Suppressor macrophage (primary cell): Measurements from ENCODE around the gene KHDC1.
"Not testable (repeated sequence)": the region's sequence is repeated elsewhere in the genome, so short reads cannot be mapped to it uniquely, and the experiment has no call there.

Source experiments
- DNase-seq, 4 experiments: peaks; one replicate each; pipeline ENCODE4 v3.0.0-alpha.2; 2020 to 2022

Gene KHDC1

DNA sequence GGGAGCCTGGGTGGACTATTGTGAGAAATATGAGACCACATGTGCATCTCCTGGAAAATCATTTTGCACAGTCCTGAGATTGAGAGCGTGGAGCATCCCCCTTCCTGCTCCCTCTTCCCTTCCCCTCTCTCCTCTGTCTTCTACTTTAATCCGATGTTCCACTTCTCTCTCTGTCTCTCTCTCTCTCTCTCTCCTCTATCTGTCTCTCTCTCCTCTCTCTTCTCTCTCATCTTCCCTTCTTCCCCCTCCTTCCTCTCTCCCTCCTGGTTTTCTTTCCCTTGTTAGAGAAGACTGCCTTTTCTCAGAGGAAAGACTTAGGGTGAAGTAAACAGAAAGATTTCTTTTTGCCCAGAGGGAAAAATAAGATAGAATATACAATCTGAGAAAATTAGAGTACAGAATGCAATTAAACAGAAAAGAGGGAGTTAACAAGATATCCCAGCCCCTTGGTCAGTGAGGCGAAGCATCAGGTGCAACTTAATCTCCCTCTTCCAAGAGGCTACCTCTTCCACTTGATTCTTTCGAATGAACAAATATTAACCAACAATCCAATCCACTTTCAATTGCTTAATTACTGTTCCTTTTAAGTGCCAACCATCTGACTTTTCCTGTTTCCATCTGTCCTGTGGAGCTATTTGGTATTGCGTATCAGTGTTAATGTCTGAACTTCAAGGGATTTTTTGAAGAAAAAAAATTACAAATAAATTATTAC lies 14.6 kb downstream of the KHDC1 start:
- no peak for DNase-seq

DNA sequence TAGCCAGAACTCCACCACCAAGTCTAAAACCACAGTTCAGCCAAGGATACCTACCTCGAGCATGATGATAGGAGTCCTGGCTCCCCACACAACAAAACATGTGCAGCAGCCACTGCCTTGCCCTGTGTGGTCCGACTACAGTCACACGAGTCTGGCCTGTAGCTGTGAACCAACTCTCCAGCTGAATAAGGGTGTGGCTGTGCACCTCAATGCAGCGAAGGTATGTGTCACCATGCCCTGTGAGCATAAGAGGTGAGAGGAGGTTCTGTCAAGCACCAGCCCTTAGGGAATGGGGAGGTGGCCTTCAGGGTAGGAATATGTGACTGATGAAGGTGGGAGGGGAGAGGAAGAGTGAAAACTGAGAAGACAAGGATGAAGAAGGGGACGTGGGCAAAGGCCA lies 21.0 kb downstream of the KHDC1 start:
- DNase-seq, result no peak

DNA sequence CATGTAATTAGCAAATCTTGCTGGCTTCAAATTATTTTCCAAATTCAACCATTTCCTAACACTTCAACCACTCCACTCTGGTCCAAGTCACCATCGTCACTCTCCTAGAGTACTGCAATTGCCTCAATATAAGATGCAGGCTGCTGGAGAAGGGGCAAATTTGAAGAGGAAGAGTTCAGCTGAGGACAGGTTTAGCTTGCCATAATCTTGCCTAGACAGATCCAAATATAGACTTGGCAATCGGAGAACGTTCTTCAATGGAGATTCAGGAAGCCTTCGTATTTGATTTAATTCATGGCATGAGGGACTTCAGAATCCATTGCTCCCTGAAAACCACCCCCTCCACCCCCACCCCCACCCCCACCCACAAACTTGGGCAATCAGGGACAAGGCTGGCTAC lies 22.3 kb downstream of the KHDC1 start:
- DNase-seq, result no peak

- DNase-seq, result peak in 2 of 4 experiments; percentile 3 to 14
Measured at GRCh38 chr6:73236144-73236750, 26.7 kb downstream of the KHDC1 start.

- peak in 2 of 4 experiments; percentile 6 to 17 for DNase-seq
Measured at GRCh38 chr6:73234733-73235132, 28.3 kb downstream of the KHDC1 start.

DNA sequence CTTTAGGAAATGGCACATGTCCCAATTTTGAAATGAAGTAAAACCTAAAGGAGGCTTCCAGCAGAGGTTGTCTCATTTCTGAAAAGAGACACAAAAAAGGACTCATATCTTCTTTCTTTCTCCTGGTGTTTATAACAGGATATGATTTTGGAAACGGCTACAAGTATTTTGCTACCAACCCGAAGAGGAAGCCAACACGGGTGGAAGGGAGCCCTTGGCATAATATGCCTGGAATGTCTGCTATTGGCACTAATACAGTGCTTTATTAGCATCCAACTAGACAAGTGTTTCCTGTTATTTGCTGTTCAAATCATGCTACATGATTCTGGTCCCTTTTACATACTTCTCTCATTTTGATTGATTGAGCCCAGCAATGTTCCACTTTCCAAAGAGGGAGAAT lies 29.0 kb downstream of the KHDC1 start:
- DNase-seq, result not testable (repeated sequence)

DNA sequence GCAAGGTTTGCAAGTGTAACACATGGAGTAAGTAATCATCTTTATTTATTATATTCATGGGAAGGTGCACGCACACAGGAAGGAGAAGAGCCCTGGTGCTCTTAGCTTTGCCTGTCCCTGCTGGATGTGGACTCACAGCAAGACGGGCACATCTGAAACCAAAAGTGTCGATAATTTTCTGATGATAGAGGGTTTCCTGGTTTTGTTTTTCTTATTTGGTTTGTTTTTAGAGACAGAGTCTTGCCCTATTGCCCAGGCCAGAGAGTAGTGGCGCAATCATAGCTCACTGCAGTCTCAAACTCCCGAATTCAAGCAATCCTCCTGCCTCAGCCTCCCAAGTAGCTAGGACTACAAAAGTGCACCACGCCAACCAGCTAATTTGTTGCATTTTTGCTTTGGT lies 29.9 kb downstream of the KHDC1 start:
- DNase-seq, result no peak

- peak; percentile 52 to 86 (median 66) for DNase-seq
Measured at GRCh38 chr6:73231986-73232391, 31.0 kb downstream of the KHDC1 start.

GRCh38 chr6:73227606-73228255 lies 35.3 kb downstream of the KHDC1 start:
- DNase-seq, result no peak

DNA sequence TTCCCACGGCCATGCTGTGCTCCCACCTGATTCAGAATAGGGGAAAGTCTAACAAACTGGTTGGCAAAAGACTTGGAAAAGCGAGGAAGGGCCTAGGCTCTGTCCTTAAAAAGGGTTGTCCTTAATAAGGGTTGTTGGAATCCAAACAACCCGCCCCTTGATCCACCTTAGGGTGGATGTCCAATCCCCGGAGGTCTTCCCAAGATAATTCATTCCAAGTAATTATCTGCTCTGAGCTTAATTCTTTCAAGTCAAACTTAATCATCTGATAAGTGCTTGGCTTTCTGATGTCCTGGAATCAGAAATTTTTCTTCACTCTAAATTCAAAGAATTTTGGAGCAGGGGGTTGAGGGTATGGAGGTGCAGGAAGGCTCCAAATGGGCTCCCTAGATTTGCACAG lies 37.6 kb downstream of the KHDC1 start, which contains the start of gene KHDC1L:
Gene KHDC1L (minus strand): TSS at position 101 of the 400 bp plus-strand sequence. CDS start 88 bp downstream, at position 13.
- no peak for DNase-seq

DNA sequence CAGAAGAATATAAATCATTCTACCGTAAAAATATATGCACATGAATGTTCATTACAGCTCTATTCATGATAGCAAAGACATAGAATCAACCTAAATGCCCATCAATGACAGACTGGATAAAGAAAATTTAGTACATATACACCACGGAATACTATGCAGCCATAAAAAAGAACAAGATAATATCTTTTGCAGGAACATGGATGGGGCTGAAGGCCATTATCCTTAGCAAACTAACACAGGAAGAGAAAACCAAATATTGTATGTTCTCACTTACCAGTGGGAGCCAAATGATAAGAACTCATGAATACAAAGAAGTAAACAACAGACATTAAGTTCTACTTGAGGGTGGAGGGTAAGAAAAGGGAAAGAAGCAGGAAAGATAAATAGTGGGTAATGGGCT lies 46.1 kb downstream of the KHDC1 start:
- DNase-seq, result no peak

DNA sequence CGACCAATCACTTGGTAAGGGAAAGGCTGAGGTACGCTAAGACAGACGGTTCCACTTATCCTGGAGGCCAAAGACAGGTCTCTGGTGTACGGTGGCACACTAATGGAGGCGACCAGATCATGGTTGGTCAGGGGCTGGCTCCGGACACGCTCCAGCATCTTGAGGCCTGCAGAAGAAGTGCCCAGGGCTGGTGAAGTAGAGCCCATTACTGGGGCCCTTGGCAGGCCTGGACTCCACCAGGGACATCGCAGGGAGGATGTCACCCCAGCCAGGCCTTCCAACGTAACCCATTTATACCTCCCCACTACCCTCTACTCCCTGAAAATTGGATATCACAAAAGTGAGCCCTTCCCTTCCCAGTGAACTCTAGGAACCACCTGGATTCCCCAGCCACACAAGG lies 53.9 kb downstream of the KHDC1 start:
- no peak for DNase-seq

DNA sequence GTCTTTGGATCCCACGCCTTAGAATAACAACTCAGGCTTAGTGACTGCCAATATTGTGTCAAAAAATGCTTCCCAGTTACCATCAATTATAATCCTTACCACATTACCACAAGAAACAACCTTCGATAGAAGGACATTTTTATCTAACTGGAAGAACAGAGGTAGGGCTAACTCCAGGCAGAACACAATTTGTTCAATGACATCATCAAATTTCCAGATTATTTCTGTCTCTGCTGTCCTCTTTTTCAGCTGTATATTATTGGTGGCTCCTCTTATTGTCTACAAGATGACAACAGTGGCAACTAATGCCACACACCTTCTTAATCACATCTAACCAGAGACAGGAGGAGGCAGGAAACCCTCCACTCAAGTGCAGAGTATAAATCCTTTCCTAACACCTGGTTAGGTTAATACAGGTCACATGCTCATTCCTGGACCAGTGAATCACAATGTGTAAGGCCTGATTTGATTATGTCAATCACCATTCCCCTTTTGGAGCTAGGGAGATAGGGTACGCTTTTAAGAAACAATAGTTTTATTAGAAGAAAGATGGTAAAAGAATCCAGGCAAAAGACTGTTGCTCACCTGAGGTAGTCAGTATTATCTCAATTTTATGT lies 55.7 kb downstream of the KHDC1 start:
- DNase-seq, result no peak

- no peak for DNase-seq
Measured at GRCh38 chr6:73204252-73204651, 58.7 kb downstream of the KHDC1 start.

GRCh38 chr6:73203098-73203497 lies 59.9 kb downstream of the KHDC1 start:
- DNase-seq, result no peak

DNA sequence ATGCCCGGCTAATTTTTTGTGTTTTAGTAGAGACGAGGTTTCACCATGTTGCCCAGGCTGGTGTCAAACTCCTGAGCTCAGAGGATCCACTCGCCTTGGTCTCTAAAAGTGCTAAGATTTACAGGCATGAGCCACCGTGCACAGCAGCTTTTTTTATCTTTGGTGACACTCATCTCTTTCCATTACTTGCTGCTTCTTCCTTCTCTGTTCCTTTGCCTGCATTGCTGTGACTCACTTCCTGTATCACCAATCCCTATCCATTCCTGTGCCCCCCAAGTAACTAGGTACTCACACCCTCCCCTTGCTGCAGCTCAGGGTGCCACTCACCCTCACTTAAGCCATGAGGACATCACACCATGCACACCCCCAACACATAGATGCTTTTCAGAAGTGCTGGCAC lies 62.3 kb downstream of the KHDC1 start:
- DNase-seq, result no peak

GRCh38 chr6:73200247-73200646 lies 62.7 kb downstream of the KHDC1 start:
- DNase-seq, result no peak

GRCh38 chr6:73194744-73195143 lies 68.3 kb downstream of the KHDC1 start:
- DNase-seq, result no peak

GRCh38 chr6:73193302-73193701 lies 69.7 kb downstream of the KHDC1 start:
- not testable (repeated sequence) for DNase-seq
